22Rv1 (cell line): ENCODE data around the gene ZNF593.

Source experiments
- H3K27ac ChIP-seq: fragments of 450-650 bp; 2 replicates; pipeline ENCODE4 v1.5.1; 2017
- CTCF ChIP-seq: fragments of 450-650 bp; IDR thresholded peaks from 2 replicates; pipeline ENCODE4 v1.5.1; 2017; ENCODE audit warnings: mild to moderate bottlenecking
- ZFX ChIP-seq: fragments of 450-650 bp; IDR thresholded peaks from 2 replicates; pipeline ENCODE4 v1.6.1; 2017; ENCODE audit warnings: antibody characterized with exemption, borderline replicate concordance

ZNF593 gene

DNA sequence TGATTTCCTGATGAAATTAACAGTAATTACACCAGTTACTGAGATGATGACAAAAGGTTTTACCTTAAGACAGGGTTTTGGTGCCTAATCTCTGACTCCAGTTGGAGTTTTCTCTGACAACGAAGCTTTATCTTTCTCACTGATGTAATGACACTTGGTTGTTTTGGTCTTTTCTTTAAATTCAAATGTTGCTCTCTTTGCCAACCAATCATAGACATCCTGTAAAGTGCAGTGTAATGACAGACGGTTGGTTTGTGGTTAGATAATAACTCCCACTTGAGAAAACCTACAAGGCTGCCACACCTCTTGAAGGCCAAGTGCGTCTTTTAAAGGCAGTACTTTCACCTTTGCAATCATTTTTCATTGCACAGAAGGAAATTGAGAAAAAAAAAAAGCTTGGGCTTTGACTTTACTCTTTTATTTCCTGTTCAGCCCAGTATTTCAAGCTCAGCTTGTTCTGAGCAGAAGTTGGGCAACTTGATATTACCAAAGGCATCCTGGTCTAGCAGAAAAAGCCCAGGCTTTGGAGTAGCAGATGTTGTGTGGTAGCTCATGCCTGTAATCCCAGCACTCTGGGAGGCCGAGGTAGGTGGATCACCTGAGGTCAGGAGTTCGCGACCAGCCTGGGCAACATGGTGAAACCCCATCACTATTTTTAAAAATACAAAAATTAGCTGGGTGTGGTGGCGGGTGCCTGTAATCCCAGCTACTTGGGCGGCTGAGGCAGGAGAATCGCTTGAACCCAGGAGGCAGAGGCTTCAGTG is 43.2 kb upstream of the ZNF593 start:
- peak overlapping the region; percentile 75 for H3K27ac ChIP-seq
- no peak for TF ChIP-seq CTCF
- TF ChIP-seq ZFX: no peak

- TF ChIP-seq ZFX (no peak), CTCF (no peak)
- H3K27ac ChIP-seq: peak overlapping the region; percentile 75
Observed at GRCh38 chr1:26127235-26128163, 42.2 kb upstream of the ZNF593 start.

DNA sequence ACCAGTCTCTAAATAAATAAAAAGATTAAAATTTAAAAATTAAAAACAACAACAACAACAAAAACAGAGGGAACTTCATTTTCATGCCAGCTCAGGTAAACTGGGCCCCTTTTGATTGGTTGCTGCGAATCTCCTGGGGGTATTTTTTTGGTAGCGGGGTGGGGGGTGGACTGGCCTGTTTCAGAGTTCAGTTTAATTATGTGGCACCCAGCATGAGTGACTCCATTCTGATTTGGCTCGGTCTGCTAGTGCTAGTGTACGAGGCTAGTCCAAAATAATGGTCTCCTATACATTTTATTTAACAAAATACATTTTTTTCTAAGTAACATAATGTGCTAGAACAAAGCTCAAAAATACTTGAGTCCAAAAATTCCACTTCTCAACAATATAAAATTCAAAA is 39.9 kb upstream of the ZNF593 start:
- no peak overlapping the region for H3K27ac ChIP-seq
- no peak for TF ChIP-seq CTCF
- no peak for TF ChIP-seq ZFX

DNA sequence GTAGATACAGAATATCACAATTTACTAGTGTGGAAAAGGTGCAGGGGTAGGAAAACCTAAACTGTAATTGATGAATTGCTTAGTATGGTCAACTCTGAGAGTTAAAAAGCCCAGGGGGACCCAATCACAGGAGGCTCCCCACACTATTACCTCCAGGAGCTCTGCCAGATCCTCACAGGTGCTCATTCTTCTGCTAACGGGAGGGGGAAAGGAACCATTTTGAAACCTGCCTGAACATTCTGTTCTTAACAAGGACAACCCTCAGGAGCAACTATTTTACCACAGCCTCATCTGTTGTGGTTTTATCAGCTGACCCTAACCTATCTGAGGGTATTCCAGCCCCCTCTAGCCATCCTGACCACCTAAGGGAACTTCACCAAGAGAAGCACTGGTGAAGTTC is 39.0 kb upstream of the ZNF593 start:
- H3K27ac ChIP-seq: no peak overlapping the region
- no peak for TF ChIP-seq CTCF
- no peak for TF ChIP-seq ZFX

DNA sequence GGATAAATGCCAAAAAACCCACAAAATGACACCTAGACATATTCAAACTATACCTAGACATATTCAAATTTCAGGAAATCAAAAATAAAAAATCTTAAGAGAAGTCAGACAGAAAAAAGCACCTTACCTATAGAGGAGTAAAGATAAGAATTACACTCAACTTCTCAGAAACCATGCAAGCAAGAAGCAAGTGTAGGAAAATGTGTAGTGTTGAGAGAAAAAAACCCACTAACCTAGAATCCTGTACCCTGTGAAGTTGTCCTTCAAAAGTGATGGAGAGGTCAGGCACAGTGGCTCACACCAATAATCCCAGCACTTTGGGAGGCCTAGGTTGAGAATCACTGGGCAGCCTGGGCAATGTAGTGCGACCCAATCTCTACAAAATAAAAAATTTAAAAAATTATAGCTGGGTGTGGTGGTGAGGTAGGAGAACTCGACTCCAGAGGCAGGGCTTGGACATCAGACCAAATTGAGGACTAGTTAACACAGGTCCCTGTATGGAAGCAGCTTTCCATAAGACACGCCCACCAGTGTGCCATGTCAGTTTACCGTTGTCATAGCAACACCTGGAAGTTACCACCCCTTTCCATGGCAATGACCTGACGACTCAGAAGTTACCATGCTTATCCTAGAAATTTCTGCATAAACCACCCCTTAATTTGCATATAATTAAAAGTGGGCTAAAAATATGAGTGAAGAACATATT is 37.4 kb upstream of the ZNF593 start:
- no peak overlapping the region for H3K27ac ChIP-seq
- TF ChIP-seq ZFX (no peak), CTCF (no peak)

DNA sequence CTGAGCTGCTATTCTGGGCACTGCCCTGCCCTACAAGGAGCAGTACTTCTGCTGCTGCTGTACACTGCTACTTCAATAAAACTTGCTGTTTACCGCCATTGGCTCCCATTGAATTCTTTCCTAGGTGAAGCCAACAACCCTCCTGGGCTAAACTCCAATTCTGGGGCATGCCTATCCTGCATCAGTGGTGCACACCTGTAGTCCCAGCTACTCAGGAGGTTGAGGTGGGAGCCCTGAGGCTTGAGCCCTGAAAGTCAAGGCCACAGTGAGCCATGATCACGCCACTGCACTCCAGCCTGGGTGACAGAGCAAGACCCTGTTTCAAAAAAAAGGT is 36.9 kb upstream of the ZNF593 start:
- TF ChIP-seq CTCF (no peak), ZFX (no peak)
- H3K27ac ChIP-seq: no peak overlapping the region
